Neural progenitor cell (in vitro differentiated cells): ENCODE measurements around the gene ALG1. TPM values are rescaled to one million over a fixed set of nuclear protein-coding genes. Genes with fewer than 3 reads are reported as not detected.

Experiments
- DNase-seq: peaks from one replicate; pipeline ENCODE4 v3.0.0-alpha.2; 2016; ENCODE audit warnings: low spot score
- H2AFZ ChIP-seq: fragments of 200-600 bp; sonication (generic); replicated peaks from 2 replicates; pipeline ENCODE4 v1.6.1; 2016; ENCODE audit warnings: antibody characterized with exemption
- H3F3A ChIP-seq: fragments of 200-600 bp; sonication (generic); 2 replicates; pipeline ENCODE4 v1.6.1; 2016; ENCODE audit warnings: antibody characterized with exemption, low read depth
- H3K27ac ChIP-seq: fragments of 200-600 bp; sonication (generic); 2 replicates; pipeline ENCODE4 v1.5.1; 2016; ENCODE audit warnings: mild to moderate bottlenecking
- H3K27me3 ChIP-seq: fragments of 200-600 bp; sonication (generic); 2 replicates; pipeline ENCODE4 v1.6.1; 2016; ENCODE audit warnings: mild to moderate bottlenecking, moderate library complexity
- H3K36me3 ChIP-seq: fragments of 200-600 bp; sonication (generic); 2 replicates; pipeline ENCODE4 v1.5.1; 2016
- H3K4me1 ChIP-seq: fragments of 200-600 bp; sonication (generic); 2 replicates; pipeline ENCODE4 v1.6.1; 2016; ENCODE audit warnings: mixed run types
- H3K4me2 ChIP-seq: fragments of 200-600 bp; sonication (generic); 2 replicates; pipeline ENCODE4 v1.6.1; 2016
- H3K4me3 ChIP-seq: fragments of 200-600 bp; sonication (generic); 2 replicates; pipeline ENCODE4 v1.5.1; 2016
- H3K79me2 ChIP-seq: fragments of 200-600 bp; sonication (generic); 2 replicates; pipeline ENCODE4 v1.6.1; 2016; ENCODE audit warnings: low read depth
- H3K9ac ChIP-seq: fragments of 200-600 bp; sonication (generic); 2 replicates; pipeline ENCODE4 v1.6.1; 2016
- H3K9me3 ChIP-seq: fragments of 200-600 bp; sonication (generic); 2 replicates; pipeline ENCODE4 v1.5.1; 2016; ENCODE audit warnings: low read depth
- H4K20me1 ChIP-seq: fragments of 200-600 bp; sonication (generic); 2 replicates; pipeline ENCODE4 v1.6.1; 2016; ENCODE audit warnings: low read depth
- H3K27ac Mint-ChIP-seq: 3 replicates; pipeline ENCODE4 v1.8.0; 2021; ENCODE audit warnings: mixed read lengths
- H3K27me3 Mint-ChIP-seq: 2 replicates; pipeline ENCODE4 v1.8.0; 2022; ENCODE audit warnings: low read depth, mild to moderate bottlenecking, inconsistent platforms, moderate library complexity, mixed read lengths; ENCODE audit not compliant: insufficient read depth
- H3K36me3 Mint-ChIP-seq: 3 replicates; pipeline ENCODE4 v1.8.0; 2021; ENCODE audit warnings: mixed read lengths
- H3K4me1 Mint-ChIP-seq: 3 replicates; pipeline ENCODE4 v1.8.0; 2021; ENCODE audit warnings: mixed read lengths
- H3K4me3 Mint-ChIP-seq: 3 replicates; pipeline ENCODE4 v1.8.0; 2021; ENCODE audit warnings: mild to moderate bottlenecking, moderate library complexity, mixed read lengths
- H3K9me3 Mint-ChIP-seq: 3 replicates; pipeline ENCODE4 v1.8.0; 2020; ENCODE audit warnings: mixed read lengths
- CTCF ChIP-seq: fragments of 200-600 bp; sonication (generic); IDR thresholded peaks from 2 replicates; pipeline ENCODE4 v1.5.1; 2017; ENCODE audit warnings: antibody characterized with exemption, mild to moderate bottlenecking
- EZH2 ChIP-seq: fragments of 200-600 bp; sonication (generic); IDR thresholded peaks from 2 replicates; pipeline ENCODE4 v1.6.1; 2017; ENCODE audit warnings: antibody characterized with exemption, mild to moderate bottlenecking, moderate library complexity
- EZH2phosphoT487 ChIP-seq: fragments of 200-600 bp; sonication (generic); IDR thresholded peaks from 2 replicates; pipeline ENCODE4 v1.6.1; 2017; ENCODE audit warnings: antibody characterized with exemption
- total RNA-seq: library from RNA; depleted of rRNA; stranded (reverse); fragments of >200 nt; gene quantifications from 2 replicates; pipeline ENCODE4 v1.2.3, GENCODE V29; 2015; ENCODE audit warnings: low replicate concordance

Gene ALG1
- total RNA-seq, 1 donor from 2014 or later = 6.1 TPM

- Histone ChIP-seq H3K36me3 (no peaks in the 10 kb centered on the region), H3F3A (peaks cover 11% of the 10 kb centered on the region), H3K4me3 (peak within 1 kb of the TSS; percentile 97), H3K27me3 (peaks cover 7% of the 10 kb centered on the region), H3K79me2 (no peaks in the 10 kb centered on the region), H4K20me1 (no peaks in the 10 kb centered on the region), H3K27ac (no peak within 1 kb of the TSS), H3K4me1 (peaks cover 6% of the 10 kb centered on the region), H3K4me2 (peak within 1 kb of the TSS; percentile 97), H3K9me3 (no peaks in the 10 kb centered on the region), H3K9ac (peak within 1 kb of the TSS; percentile 58), H2AFZ (peak within 1 kb of the TSS; percentile 99)
- Mint-ChIP-seq H3K9me3 (no peaks in the 10 kb centered on the region), H3K36me3 (no peaks in the 10 kb centered on the region), H3K4me3 (peak within 1 kb of the TSS; percentile 91), H3K27me3 (peaks cover 6% of the 10 kb centered on the region), H3K4me1 (peaks cover 21% of the 10 kb centered on the region), H3K27ac (peak within 1 kb of the TSS; percentile 14)
- TF ChIP-seq CTCF (no peak), EZH2 (peak; percentile 23)
- DNase-seq = peak; percentile 95
Observed at GRCh38 chr16:5033256-5034166, 38.1 kb upstream of the ALG1 start, which contains the start of gene NAGPA. TSS of gene NAGPA (minus strand) at chr16:5033935. CDS start at chr16:5033914, 21 bp downstream.

- H3K79me2 ChIP-seq = no peaks in the 10 kb centered on the region
- no peaks in the 10 kb centered on the region for H3K9me3 ChIP-seq
- H3K9ac ChIP-seq = peak overlapping the region; percentile 58
- Mint-ChIP-seq H3K4me1 (peaks cover 21% of the 10 kb centered on the region), H3K9me3 (no peaks in the 10 kb centered on the region), H3K4me3 (peak overlapping the region; percentile 91), H3K36me3 (no peaks in the 10 kb centered on the region), H3K27ac (peak overlapping the region; percentile 14), H3K27me3 (peaks cover 3% of the 10 kb centered on the region)
- TF ChIP-seq EZH2 (no peak), EZH2phosphoT487 (no peak), CTCF (no peak)
- peak overlapping the region; percentile 97 for H3K4me2 ChIP-seq
- peaks cover 11% of the 10 kb centered on the region for H3F3A ChIP-seq
- no peak overlapping the region for H3K27ac ChIP-seq
- peak overlapping the region; percentile 99 for H2AFZ ChIP-seq
- no peaks in the 10 kb centered on the region for H3K36me3 ChIP-seq
- H3K27me3 ChIP-seq = peaks cover 7% of the 10 kb centered on the region
- H3K4me1 ChIP-seq = peaks cover 6% of the 10 kb centered on the region
- peak overlapping the region; percentile 97 for H3K4me3 ChIP-seq
- no peaks in the 10 kb centered on the region for H4K20me1 ChIP-seq
- DNase-seq = no peak
Observed at GRCh38 chr16:5034167-5034523, 37.5 kb upstream of the ALG1 start.

GRCh38 chr16:5035909-5036227 lies 35.8 kb upstream of the ALG1 start:
- Histone ChIP-seq H3K4me1 (peaks cover 6% of the 10 kb centered on the region), H3K9me3 (no peaks in the 10 kb centered on the region), H3K27me3 (peaks cover 7% of the 10 kb centered on the region), H3K4me2 (no peak overlapping the region), H3K4me3 (no peak overlapping the region), H4K20me1 (no peaks in the 10 kb centered on the region), H3K9ac (no peak overlapping the region), H3K27ac (no peak overlapping the region), H3F3A (peaks cover 11% of the 10 kb centered on the region), H3K79me2 (no peaks in the 10 kb centered on the region), H3K36me3 (no peaks in the 10 kb centered on the region), H2AFZ (no peak overlapping the region)
- no peaks in the 10 kb centered on the region for H3K9me3 Mint-ChIP-seq
- peaks cover 21% of the 10 kb centered on the region for H3K4me1 Mint-ChIP-seq
- no peaks in the 10 kb centered on the region for H3K36me3 Mint-ChIP-seq
- peaks cover 6% of the 10 kb centered on the region for H3K27me3 Mint-ChIP-seq
- H3K4me3 Mint-ChIP-seq = no peak overlapping the region
- DNase-seq = no peak
- TF ChIP-seq CTCF (no peak), EZH2phosphoT487 (no peak), EZH2 (no peak)
- no peak overlapping the region for H3K27ac Mint-ChIP-seq
